Astrocyte of the spinal cord (primary cell): ENCODE measurements around the gene PKD1L1.
A peak's percentile ranks its signal among the peaks of the same experiment; 100 is the strongest.

Source experiments
- DNase-seq: peaks from one replicate; pipeline ENCODE4 v3.0.0; 2011; ENCODE audit warnings: low read depth, low spot score
- H3K4me3 ChIP-seq: 2 replicates; pipeline ENCODE4 v1.5.1; 2011; ENCODE audit warnings: low read depth, mild to moderate bottlenecking, low read length, moderate library complexity
- CTCF ChIP-seq: IDR thresholded peaks from 2 replicates; pipeline ENCODE4 v1.5.1; 2012; ENCODE audit warnings: low read depth, mild to moderate bottlenecking, low read length, inconsistent platforms
- in situ Hi-C: cut with HindIII; loops from 2 replicates; pipeline ENCODE4 v1.10.0; 2017; ENCODE audit warnings: low sequenced_read_pairs

Gene PKD1L1

GRCh38 chr7:47827351-47827756 is 120.9 kb downstream of the PKD1L1 start:
- no peak for DNase-seq
- H3K4me3 ChIP-seq, result no peak overlapping the region
- in situ Hi-C loops, result no loop called here
- TF ChIP-seq CTCF, result no peak

GRCh38 chr7:47826754-47827153 is 121.5 kb downstream of the PKD1L1 start:
- no peak overlapping the region for H3K4me3 ChIP-seq

DNA sequence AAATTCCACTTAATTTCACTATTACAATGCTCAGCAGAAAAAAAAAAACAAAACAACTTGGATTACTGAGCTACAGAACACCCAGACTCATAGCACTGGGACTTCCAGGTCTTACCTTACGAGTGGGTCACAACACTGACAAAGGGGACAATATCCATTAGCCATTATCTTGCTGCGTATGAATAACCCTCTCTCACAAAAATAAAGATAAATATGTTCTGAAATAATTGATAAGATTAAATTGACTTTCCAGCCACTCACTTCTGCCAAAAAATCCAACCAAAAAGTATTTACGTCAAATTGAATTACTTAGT is 128.7 kb downstream of the PKD1L1 start:
- H3K4me3 ChIP-seq, result no peak overlapping the region
- no peak for TF ChIP-seq CTCF
- in situ Hi-C loops, result no loop called here
- no peak for DNase-seq

More at GRCh38 chr7:47826754-47827153, 121.5 kb downstream of the PKD1L1 start:
- in situ Hi-C loops, result no loop called here
- no peak for DNase-seq
- no peak for TF ChIP-seq CTCF

- peak; percentile 97 for TF ChIP-seq CTCF
- in situ Hi-C loops, result no loop called here
- no peak overlapping the region for H3K4me3 ChIP-seq
- DNase-seq, result peak; percentile 83
Measured at GRCh38 chr7:47818796-47819606, 129.3 kb downstream of the PKD1L1 start.

GRCh38 chr7:47817917-47818316 is 130.3 kb downstream of the PKD1L1 start:
- no peak overlapping the region for H3K4me3 ChIP-seq
- TF ChIP-seq CTCF, result no peak
- in situ Hi-C loops, result no loop called here
- no peak for DNase-seq

GRCh38 chr7:47816647-47817046 is 131.6 kb downstream of the PKD1L1 start:
- in situ Hi-C loops, result no loop called here
- no peak overlapping the region for H3K4me3 ChIP-seq
- no peak for TF ChIP-seq CTCF
- DNase-seq, result peak; percentile 43
